ENCODE data around the gene VDR. TPM values are rescaled to one million over a fixed set of nuclear protein-coding genes. Genes with fewer than 3 reads are reported as not detected.

Gene VDR
- total and polyA plus RNA-seq, 2 experiments from 2014 or later = 3.2 to 4.9 TPM

GRCh38 chr12:47825173-47825639 lies 79.6 kb downstream of the VDR start:
- no peaks in the 10 kb centered on the region for H4K20me1 ChIP-seq (ENCODE audit: insufficient read depth, poor library complexity, severe bottlenecking)
- no peaks in the 10 kb centered on the region for H3K9me2 ChIP-seq (replicated peaks; ENCODE audit: insufficient read depth)
- H3K27me3 ChIP-seq = no peaks in the 10 kb centered on the region
- no peak overlapping the region for H3K27ac ChIP-seq
- no peak overlapping the region for H2AFZ ChIP-seq
- H3K79me2 ChIP-seq = peaks cover 15% of the 10 kb centered on the region
- TF ChIP-seq EZH2phosphoT487 (IDR thresholded peaks at IDR 0.05; ENCODE audit: low read depth, severe bottlenecking, unreplicated experiment) = no peak
- no peak for TF ChIP-seq CTCF (IDR thresholded peaks at IDR 0.05; ENCODE audit: poor library complexity)
- TF ChIP-seq EZH2 (IDR thresholded peaks at IDR 0.05; ENCODE audit: borderline replicate concordance) = no peak
- no peaks in the 10 kb centered on the region for H3K9me3 ChIP-seq (ENCODE audit: low read depth)
- WGBS (ENCODE audit: low lambda C conversion rate, missing lambda C conversion rate) = 81% methylated on average over 6 of the region's 6 CpGs
- no peak for DNase-seq (ENCODE audit: low spot score)
- H3K36me3 ChIP-seq (replicated peaks; ENCODE audit: insufficient read depth, low read depth) = no peaks in the 10 kb centered on the region
- H3K4me3 ChIP-seq = no peak overlapping the region
- peaks cover 42% of the 10 kb centered on the region for H3K4me1 ChIP-seq (ENCODE audit: insufficient read depth)
- no peak overlapping the region for H3K4me2 ChIP-seq

GRCh38 chr12:47824635-47825034 lies 80.2 kb downstream of the VDR start:
- Histone ChIP-seq H3K4me1 (ENCODE audit: insufficient read depth) (peaks cover 42% of the 10 kb centered on the region), H3K27me3 (no peaks in the 10 kb centered on the region), H3K9me2 (replicated peaks; ENCODE audit: insufficient read depth) (no peaks in the 10 kb centered on the region), H2AFZ (no peak overlapping the region), H4K20me1 (ENCODE audit: insufficient read depth, poor library complexity, severe bottlenecking) (no peaks in the 10 kb centered on the region), H3K27ac (no peak overlapping the region), H3K36me3 (replicated peaks; ENCODE audit: insufficient read depth, low read depth) (no peaks in the 10 kb centered on the region), H3K79me2 (peaks cover 18% of the 10 kb centered on the region), H3K4me2 (no peak overlapping the region), H3K9me3 (ENCODE audit: low read depth) (no peaks in the 10 kb centered on the region), H3K4me3 (no peak overlapping the region)
- 93% methylated on average over 3 of the region's 3 CpGs for WGBS (ENCODE audit: low lambda C conversion rate, missing lambda C conversion rate)
- DNase-seq (ENCODE audit: low spot score) = no peak
- TF ChIP-seq CTCF (IDR thresholded peaks at IDR 0.05; ENCODE audit: poor library complexity) (no peak), EZH2 (IDR thresholded peaks at IDR 0.05; ENCODE audit: borderline replicate concordance) (no peak), EZH2phosphoT487 (IDR thresholded peaks at IDR 0.05; ENCODE audit: low read depth, severe bottlenecking, unreplicated experiment) (no peak)

GRCh38 chr12:47824198-47824597 lies 80.6 kb downstream of the VDR start:
- no peaks in the 10 kb centered on the region for H3K27me3 ChIP-seq
- H3K79me2 ChIP-seq = peaks cover 20% of the 10 kb centered on the region
- TF ChIP-seq CTCF (IDR thresholded peaks at IDR 0.05; ENCODE audit: poor library complexity) = no peak
- TF ChIP-seq EZH2 (IDR thresholded peaks at IDR 0.05; ENCODE audit: borderline replicate concordance) = no peak
- TF ChIP-seq EZH2phosphoT487 (IDR thresholded peaks at IDR 0.05; ENCODE audit: low read depth, severe bottlenecking, unreplicated experiment) = no peak
- no peak overlapping the region for H3K4me2 ChIP-seq
- H3K4me1 ChIP-seq (ENCODE audit: insufficient read depth) = peaks cover 39% of the 10 kb centered on the region
- H3K27ac ChIP-seq = no peak overlapping the region
- no peaks in the 10 kb centered on the region for H3K36me3 ChIP-seq (replicated peaks; ENCODE audit: insufficient read depth, low read depth)
- H2AFZ ChIP-seq = no peak overlapping the region
- no peak for DNase-seq (ENCODE audit: low spot score)
- 93% methylated on average over 2 of the region's 2 CpGs for WGBS (ENCODE audit: low lambda C conversion rate, missing lambda C conversion rate)
- no peak overlapping the region for H3K4me3 ChIP-seq
- H4K20me1 ChIP-seq (ENCODE audit: insufficient read depth, poor library complexity, severe bottlenecking) = no peaks in the 10 kb centered on the region
- no peaks in the 10 kb centered on the region for H3K9me3 ChIP-seq (ENCODE audit: low read depth)
- H3K9me2 ChIP-seq (replicated peaks; ENCODE audit: insufficient read depth) = no peaks in the 10 kb centered on the region
